GM12891 (cell line): ENCODE results near the gene PRG2.

Source experiments
- DNase-seq: peaks from one replicate; pipeline ENCODE4 v3.0.0; 2011; ENCODE audit warnings: low spot score; ENCODE audit not compliant: insufficient read length
- FAIRE-seq: peaks from 2 replicates; lab custom pipeline; 2011; peaks lifted over from hg19 to GRCh38; lab: Jason Lieb, UNC
- PAX5 ChIP-seq: IDR thresholded peaks from 2 replicates; pipeline ENCODE4 v1.6.1; 2011; ENCODE audit warnings: low read length, moderate library complexity, mild to moderate bottlenecking; ENCODE audit not compliant: insufficient read depth, severe bottlenecking
- POLR2A ChIP-seq: IDR thresholded peaks from 2 replicates; pipeline ENCODE4 v1.6.1; 2011; ENCODE audit warnings: low read depth, low read length, control low read depth
- POLR2AphosphoS5 ChIP-seq: IDR thresholded peaks from 2 replicates; pipeline ENCODE4 v1.6.1; 2011; ENCODE audit warnings: low read depth, low read length, control low read depth
- POU2F2 ChIP-seq: IDR thresholded peaks from 2 replicates; pipeline ENCODE4 v1.6.1; 2011; ENCODE audit warnings: low read depth, mild to moderate bottlenecking, control low read depth, low read length, moderate library complexity
- SPI1 ChIP-seq: IDR thresholded peaks from 2 replicates; pipeline ENCODE4 v1.6.1; 2011; ENCODE audit warnings: low read depth, low read length, control low read depth
- TAF1 ChIP-seq: IDR thresholded peaks from 2 replicates; pipeline ENCODE4 v1.6.1; 2011; ENCODE audit warnings: low read depth, low read length, control low read depth

PRG2 gene

DNA sequence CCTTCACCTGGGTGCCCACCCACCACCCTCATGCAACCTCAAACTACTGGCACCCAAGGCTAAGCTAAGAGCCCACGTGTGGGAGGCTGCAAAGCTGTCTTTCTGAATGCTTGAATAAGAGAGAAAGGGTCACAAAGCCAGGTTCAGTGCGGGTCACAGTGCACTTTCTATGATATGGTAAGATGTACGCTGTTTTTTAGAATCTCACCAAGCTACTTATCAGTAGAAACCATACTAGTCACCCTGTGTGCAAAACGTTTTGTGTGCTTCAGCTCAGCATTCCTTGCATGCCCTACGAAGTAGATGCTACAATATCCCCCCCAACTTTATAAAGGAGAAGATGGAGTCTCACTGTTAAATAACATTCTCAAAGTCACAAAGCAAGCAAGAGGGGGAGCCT is 37.4 kb downstream of the PRG2 start:
- DNase-seq: no peak
- no peak for FAIRE-seq
- no peak for TF ChIP-seq POLR2A
- no peak for TF ChIP-seq TAF1
- no peak for TF ChIP-seq SPI1
- TF ChIP-seq POU2F2: no peak
- no peak for TF ChIP-seq POLR2AphosphoS5
- no peak for TF ChIP-seq PAX5

DNA sequence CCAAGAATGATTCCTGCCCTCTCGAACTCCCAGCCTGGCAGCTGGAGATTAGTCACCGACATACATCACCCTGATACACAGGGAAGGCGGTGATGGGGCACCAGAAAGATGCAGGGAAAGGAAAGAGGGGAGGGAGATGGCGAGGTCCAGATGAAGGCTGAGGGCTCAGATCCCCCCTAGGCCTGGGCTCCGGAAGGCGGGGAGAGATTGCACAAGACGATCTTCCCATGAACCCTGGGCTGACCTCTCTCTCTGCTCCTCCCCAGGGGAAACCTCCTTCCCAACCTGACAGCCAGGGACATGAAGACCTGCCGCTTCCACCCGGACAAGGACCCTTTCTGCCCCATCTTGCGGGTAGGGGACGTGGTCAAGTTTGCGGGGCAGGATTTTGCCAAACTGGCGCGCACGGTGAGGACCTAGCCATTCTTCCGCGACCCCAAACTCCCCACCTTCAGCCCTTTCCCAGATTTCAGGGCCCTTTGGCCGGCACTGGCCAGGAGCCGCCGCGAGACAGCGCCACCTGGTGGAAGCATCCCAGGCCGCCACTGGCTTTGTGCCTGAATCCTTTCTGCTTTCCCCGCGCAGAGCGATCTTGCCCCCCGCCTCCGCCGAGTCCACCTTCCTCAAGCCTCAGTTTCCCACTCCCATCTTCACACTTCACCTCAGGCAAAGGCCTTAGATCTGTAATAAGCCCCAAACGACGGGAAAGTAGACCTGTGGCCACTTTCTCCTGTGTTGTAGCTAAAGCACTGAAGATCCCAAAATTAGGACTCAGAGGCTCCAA is 40.8 kb downstream of the PRG2 start:
- TF ChIP-seq SPI1 (no peak), POU2F2 (no peak), POLR2AphosphoS5 (no peak), TAF1 (no peak), POLR2A (no peak)
- FAIRE-seq (peak; percentile 83), DNase-seq (peak; percentile 60)

DNA sequence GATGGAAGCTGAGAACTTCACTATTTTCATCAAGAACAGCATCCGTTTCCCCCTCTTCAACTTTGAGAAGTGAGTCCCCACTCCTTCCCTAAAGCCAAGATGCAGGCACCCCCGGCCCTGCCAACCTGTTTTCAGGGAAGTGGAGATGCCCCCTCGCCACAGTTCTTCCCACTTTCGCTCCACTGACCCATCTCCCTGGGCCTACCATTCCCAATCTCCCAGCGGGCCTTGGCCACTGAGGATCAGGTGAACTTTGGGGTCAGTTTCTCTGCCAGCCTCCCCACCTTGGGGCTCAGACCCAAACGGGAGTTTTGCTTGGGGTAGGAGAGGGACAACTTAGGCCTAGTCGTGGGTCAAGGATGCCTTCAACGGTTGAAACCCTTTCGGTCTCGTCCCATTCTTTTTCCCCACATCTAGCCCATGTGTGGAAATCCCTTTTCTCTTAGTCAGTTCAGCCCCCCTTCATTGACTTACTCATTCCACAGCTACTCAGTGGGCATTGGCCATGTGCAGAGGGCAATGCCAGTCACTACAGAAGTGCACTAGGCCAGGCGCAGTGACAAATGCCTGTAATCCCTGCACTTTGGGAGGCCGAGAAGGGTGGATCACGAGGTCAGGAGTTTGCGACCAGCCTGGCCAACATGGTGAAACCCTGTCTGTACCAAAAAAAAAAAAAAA is 41.7 kb downstream of the PRG2 start:
- DNase-seq (no peak), FAIRE-seq (no peak)
- TF ChIP-seq TAF1 (no peak), SPI1 (no peak), POU2F2 (no peak), POLR2AphosphoS5 (no peak), PAX5 (no peak), POLR2A (no peak)

DNA sequence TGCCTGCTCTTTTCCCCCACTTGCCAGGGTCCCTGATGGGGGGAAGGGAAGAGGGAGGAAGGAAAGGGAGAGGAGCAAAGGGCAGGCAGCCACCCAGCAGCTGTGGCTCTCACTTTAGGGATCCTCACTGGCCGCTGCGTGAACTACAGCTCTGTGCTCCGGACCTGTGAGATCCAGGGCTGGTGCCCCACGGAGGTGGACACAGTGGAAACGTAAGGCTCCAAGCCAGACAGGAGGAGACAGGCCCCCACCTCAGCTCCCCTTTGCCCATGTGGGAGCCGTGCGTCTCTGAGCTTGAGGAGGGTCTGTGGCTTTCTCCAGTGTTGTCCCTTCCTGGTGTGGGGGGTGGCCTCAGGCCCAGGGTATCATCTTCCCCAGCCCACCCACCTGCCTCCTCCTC is 42.4 kb downstream of the PRG2 start:
- TF ChIP-seq PAX5 (no peak), POLR2AphosphoS5 (no peak), POLR2A (no peak), POU2F2 (no peak), SPI1 (no peak), TAF1 (no peak)
- DNase-seq: no peak
- no peak for FAIRE-seq

DNA sequence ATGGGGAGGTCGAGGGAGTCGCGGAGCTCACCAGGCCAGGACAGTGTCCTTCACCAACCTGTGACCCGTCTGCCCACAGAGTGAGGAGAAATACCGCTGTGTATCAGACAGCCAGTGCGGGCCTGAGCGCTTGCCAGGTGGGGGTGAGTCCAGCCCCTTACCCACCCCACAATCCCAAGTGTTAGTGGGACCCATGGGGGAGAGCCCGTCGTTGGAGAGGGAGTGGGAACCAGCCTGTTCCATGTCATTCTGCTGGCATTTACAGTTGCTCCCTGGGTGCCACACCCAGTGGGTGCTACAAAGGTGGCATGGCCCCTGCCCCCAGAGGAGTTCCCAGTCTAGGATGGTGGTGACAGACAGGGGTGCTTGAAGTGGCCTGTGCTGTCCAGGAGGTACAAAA is 43.1 kb downstream of the PRG2 start:
- no peak for FAIRE-seq
- TF ChIP-seq TAF1 (no peak), POLR2AphosphoS5 (no peak), POU2F2 (no peak), SPI1 (no peak), POLR2A (no peak), PAX5 (no peak)
- DNase-seq: no peak

DNA sequence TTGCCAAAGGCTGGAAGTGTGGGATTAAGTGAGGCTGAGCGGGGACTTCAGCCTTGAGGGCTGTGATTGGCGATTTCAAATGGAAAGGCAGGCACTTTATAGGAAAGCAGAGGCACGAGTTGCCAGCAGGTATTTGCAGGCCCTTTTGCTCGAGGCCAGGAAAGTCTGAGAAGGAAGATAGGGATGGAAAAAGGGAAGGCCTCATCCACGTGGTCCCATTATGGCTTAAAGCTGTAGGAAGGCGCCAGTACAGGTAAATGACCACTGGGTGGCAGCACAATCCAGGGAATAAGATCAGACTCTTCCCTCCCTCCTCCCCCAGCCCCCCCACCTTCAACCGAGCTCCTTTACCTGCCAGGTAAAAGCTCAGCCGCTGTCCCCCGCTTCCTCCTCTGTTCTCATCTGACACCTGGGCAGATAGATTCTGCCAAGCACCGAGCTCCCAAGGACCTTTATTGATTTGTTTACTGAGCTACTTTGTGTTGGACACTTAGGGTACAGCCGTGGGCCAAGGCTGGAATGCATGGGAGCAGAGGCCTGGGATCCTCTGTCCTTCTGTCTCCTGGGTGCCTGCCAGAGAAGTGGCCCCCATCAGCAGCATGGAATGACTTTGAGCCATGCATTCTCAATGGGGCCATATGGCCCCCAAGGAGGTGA is 44.8 kb downstream of the PRG2 start:
- peak; percentile 57 for DNase-seq
- peak; percentile 94 for FAIRE-seq
- TF ChIP-seq POU2F2 (no peak), SPI1 (0 out of 2 replicates have a peak, but pooled peaks have one; percentile 14)

DNA sequence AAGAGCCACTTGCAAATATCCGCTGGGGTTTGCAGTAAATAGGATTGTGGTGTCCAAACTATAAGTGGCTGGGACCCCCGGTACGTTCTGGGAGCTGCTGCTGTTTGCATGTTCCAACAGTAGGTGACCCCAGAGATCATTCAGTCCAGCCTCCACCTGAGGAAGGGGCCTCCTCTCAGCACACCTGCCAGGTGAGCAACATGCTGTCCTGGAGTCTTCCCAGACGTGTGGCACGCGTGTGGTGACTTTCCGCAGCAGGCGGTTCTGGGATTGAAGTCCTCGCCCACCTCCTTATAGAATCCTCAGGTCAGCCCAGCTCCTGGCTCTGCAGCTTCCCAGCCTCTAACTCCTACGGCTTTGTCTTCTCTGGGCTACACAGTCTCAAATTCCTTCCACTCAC is 45.6 kb downstream of the PRG2 start:
- DNase-seq (no peak), FAIRE-seq (no peak)
- TF ChIP-seq POU2F2: no peak
- TF ChIP-seq PAX5: no peak
- TF ChIP-seq SPI1: no peak
- no peak for TF ChIP-seq TAF1
- no peak for TF ChIP-seq POLR2A
- no peak for TF ChIP-seq POLR2AphosphoS5

DNA sequence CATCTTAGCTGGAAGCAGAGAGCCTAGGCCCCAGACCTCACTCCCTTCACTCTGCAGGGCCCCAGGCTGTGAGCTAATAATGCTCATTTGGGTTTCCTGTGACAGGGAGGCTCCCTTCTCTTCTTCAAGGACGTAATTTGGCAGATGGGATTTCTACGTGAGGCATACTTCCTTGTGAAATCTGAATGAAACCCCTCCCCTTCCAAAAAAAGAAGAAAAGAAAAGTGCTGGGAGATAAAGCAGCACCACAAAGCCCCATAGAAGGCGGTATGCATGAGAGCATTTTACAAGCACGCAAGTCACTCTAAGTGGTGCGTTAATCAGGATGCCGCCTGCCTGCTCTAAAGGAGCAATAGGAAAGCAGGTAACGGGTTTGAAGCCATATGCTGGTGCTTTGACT is 46.6 kb downstream of the PRG2 start:
- TF ChIP-seq SPI1 (no peak), POU2F2 (no peak), POLR2AphosphoS5 (no peak), POLR2A (no peak), TAF1 (no peak), PAX5 (no peak)
- FAIRE-seq (no peak), DNase-seq (no peak)

DNA sequence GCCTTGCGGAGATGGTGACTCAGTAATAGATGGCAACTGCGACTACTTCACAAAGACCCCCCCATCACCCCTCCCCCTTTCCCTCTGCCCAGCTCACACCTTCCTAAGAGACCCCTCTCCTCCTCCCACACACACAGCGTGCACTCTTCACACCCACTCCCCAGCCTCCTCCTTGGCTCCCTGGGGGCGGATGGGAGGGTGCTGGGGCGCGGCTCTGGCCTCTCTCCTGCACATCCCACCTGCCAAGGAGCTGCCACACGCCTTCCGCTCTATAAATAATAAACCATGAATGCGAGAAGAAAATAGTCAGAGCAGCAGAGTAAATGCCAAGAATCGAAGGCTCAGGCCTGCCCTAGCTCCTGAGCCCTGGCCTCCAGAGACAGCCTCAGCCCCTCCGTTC is 47.7 kb downstream of the PRG2 start:
- TF ChIP-seq SPI1: no peak
- no peak for TF ChIP-seq PAX5
- no peak for TF ChIP-seq POU2F2
- no peak for TF ChIP-seq TAF1
- no peak for TF ChIP-seq POLR2AphosphoS5
- no peak for TF ChIP-seq POLR2A
- DNase-seq (no peak), FAIRE-seq (no peak)

DNA sequence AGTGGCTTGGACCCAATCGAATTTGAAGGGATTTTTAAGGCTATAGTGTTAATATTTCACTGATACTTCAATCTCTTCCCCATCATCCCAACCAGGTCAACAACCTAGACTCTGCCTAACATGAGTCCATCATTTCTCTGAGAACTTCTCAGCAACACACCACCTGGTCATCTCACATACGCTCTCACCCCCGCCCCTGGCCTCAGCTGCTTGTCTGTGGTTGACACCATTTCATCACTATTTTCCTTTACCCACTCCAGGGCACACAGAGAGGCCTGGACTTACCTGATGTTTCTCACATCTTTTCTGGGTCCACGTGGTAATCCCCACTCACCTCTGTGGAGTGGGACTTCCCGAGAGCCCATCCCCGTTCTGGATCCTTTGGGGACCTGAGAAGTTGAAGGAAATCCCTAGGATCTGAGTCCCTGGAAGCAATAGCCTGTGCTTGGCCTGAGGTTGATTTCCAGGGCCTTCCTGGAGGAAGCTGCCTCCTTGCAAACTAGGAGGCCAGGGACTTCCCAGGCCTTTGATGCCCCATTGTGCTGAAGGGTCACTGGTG is 49.1 kb downstream of the PRG2 start:
- FAIRE-seq: no peak
- DNase-seq: no peak
- no peak for TF ChIP-seq PAX5
- no peak for TF ChIP-seq POLR2A
